H1 (cell line): Measurements from ENCODE around the gene STAT3. TPM values are rescaled to one million over a fixed set of nuclear protein-coding genes. Genes with fewer than 3 reads are reported as not detected.
"Not testable (repeated sequence)": the region's sequence is repeated elsewhere in the genome, so short reads cannot be mapped to it uniquely, and the experiment has no call there.

Source experiments
- CTCF ChIA-PET: fragments of 300-600 bp; sonication (Branson Sonifier 250); formaldehyde crosslinking; loops from one replicate; lab custom pipeline; 2021; ENCODE audit not compliant: partially characterized antibody; lab: Charles Lee
- POLR2A ChIA-PET: fragments of 300-600 bp; sonication (Branson Sonifier 250); formaldehyde crosslinking; loops from one replicate; lab custom pipeline; 2021; ENCODE audit warnings: inconsistent platforms; ENCODE audit not compliant: partially characterized antibody; lab: Charles Lee
- DNase-seq, 2 experiments: peaks; one replicate each; pipeline versions ENCODE4 v3.0.0 to v3.0.0-alpha.2; 2010 to 2022; ENCODE audit warnings: low spot score in 2 of 2, low read depth in 1 of 2, mixed read lengths in 1 of 2
- FAIRE-seq: peaks from 2 replicates; lab custom pipeline; 2011; peaks lifted over from hg19 to GRCh38; lab: Jason Lieb, UNC
- H2AFZ ChIP-seq: 2 replicates; pipeline ENCODE4 v1.8.1; 2012; ENCODE audit warnings: low read length, inconsistent platforms
- H2AK5ac ChIP-seq: 2 replicates; pipeline ENCODE4 v1.6.1; 2013; ENCODE audit warnings: low read depth, low read length
- H2BK120ac ChIP-seq: replicated peaks from 2 replicates; pipeline ENCODE3; 2013; ENCODE audit warnings: low read depth, low read length, inconsistent platforms
- H2BK12ac ChIP-seq: 2 replicates; pipeline ENCODE4 v1.6.1; 2013; ENCODE audit warnings: low read depth, low read length
- H2BK15ac ChIP-seq: 2 replicates; pipeline ENCODE4 v1.6.1; 2013; ENCODE audit warnings: low read length
- H2BK20ac ChIP-seq: 2 replicates; pipeline ENCODE4 v1.6.1; 2013; ENCODE audit warnings: low read length
- H2BK5ac ChIP-seq: 2 replicates; pipeline ENCODE4 v1.6.1; 2013; ENCODE audit warnings: low read depth, low read length
- H3K14ac ChIP-seq: 2 replicates; pipeline ENCODE4 v1.6.1; 2013; ENCODE audit warnings: inconsistent platforms; ENCODE audit not compliant: insufficient read length
- H3K18ac ChIP-seq: 2 replicates; pipeline ENCODE4 v1.6.1; 2013; ENCODE audit warnings: low read length; ENCODE audit errors: extremely low read depth
- H3K23ac ChIP-seq: 2 replicates; pipeline ENCODE4 v1.6.1; 2013; ENCODE audit warnings: inconsistent platforms; ENCODE audit not compliant: insufficient read length
- H3K23me2 ChIP-seq: 2 replicates; pipeline ENCODE4 v1.6.1; 2013; ENCODE audit warnings: low read depth, low read length
- H3K27ac ChIP-seq: 2 replicates; pipeline ENCODE4 v1.6.1; 2011; ENCODE audit warnings: low read depth, low read length, inconsistent platforms
- H3K27me3 ChIP-seq, 4 experiments: replicated peaks in 1 of 4; 1 replicate in 1 of 4; 2 replicates in 3 of 4; pipeline versions ENCODE4 v1.6.1 to v1.8.1; 2011 to 2013; ENCODE audit warnings: low read length in 3 of 4, mild to moderate bottlenecking in 3 of 4, inconsistent platforms in 2 of 4, mixed read lengths in 2 of 4, moderate library complexity in 1 of 4; ENCODE audit not compliant: control insufficient read depth in 3 of 4, insufficient read depth in 3 of 4; ENCODE audit errors: extremely low read depth in 1 of 4
- H3K36me3 ChIP-seq, 4 experiments: 2 replicates each; pipeline versions ENCODE4 v1.6.1 to v1.8.1; 2011 to 2013; ENCODE audit warnings: mild to moderate bottlenecking in 4 of 4, low read length in 3 of 4, moderate library complexity in 2 of 4, control low read depth in 1 of 4, inconsistent platforms in 1 of 4; ENCODE audit not compliant: insufficient read depth in 4 of 4, control insufficient read depth in 2 of 4
- H3K4ac ChIP-seq: replicated peaks from 2 replicates; pipeline ENCODE3; 2013; ENCODE audit warnings: low read length, low read depth, mixed read lengths, inconsistent platforms; ENCODE audit not compliant: insufficient read length
- H3K4me1 ChIP-seq, 4 experiments: replicated peaks in 1 of 4; 1 replicate in 1 of 4; 2 replicates in 3 of 4; pipeline versions ENCODE4 v1.6.1 to v1.8.1; 2011 to 2013; ENCODE audit warnings: low read length in 3 of 4, inconsistent platforms in 2 of 4, mixed read lengths in 1 of 4; ENCODE audit not compliant: insufficient read depth in 4 of 4, control insufficient read depth in 3 of 4
- H3K4me2 ChIP-seq, 2 experiments: 2 replicates each; pipeline versions ENCODE4 v1.6.1 to v1.8.1; 2011 to 2013; ENCODE audit warnings: low read depth in 2 of 2, low read length in 2 of 2, control low read depth in 1 of 2, inconsistent platforms in 1 of 2, mild to moderate bottlenecking in 1 of 2; ENCODE audit not compliant: insufficient read depth in 1 of 2
- H3K4me3 ChIP-seq, 4 experiments: fragments of 200-600, 300-600 bp in 1 of 4; sonication (generic), shearing (Covaris generic), sonication (Bioruptor Twin) in 1 of 4; 2 replicates each; pipeline versions ENCODE4 v1.5.1 to v1.8.1; 2011 to 2016; ENCODE audit warnings: low read length in 4 of 4, low read depth in 3 of 4, control low read depth in 2 of 4, inconsistent platforms in 2 of 4, mild to moderate bottlenecking in 2 of 4, mixed read lengths in 1 of 4, moderate library complexity in 1 of 4; ENCODE audit not compliant: insufficient read depth in 2 of 4; ENCODE audit errors: extremely low read depth in 1 of 4
- H3K56ac ChIP-seq: replicated peaks from 2 replicates; pipeline ENCODE3; 2013; ENCODE audit warnings: low read depth, mild to moderate bottlenecking, mixed read lengths, low read length, inconsistent platforms; ENCODE audit not compliant: insufficient read length
- H3K79me1 ChIP-seq: 2 replicates; pipeline ENCODE4 v1.6.1; 2013; ENCODE audit warnings: low read depth, low read length, control low read depth
- H3K79me2 ChIP-seq, 2 experiments: 2 replicates each; pipeline versions ENCODE4 v1.6.1 to v1.8.1; 2012 to 2013; ENCODE audit warnings: low read length in 2 of 2, mild to moderate bottlenecking in 2 of 2, inconsistent platforms in 1 of 2; ENCODE audit not compliant: insufficient read depth in 2 of 2, control insufficient read depth in 1 of 2
- H3K9ac ChIP-seq, 4 experiments: replicated peaks in 1 of 4; 1 replicate in 1 of 4; 2 replicates in 3 of 4; pipeline versions ENCODE4 v1.6.1 to v1.8.1; 2011 to 2013; ENCODE audit warnings: low read depth in 3 of 4, low read length in 3 of 4, control low read depth in 2 of 4, mild to moderate bottlenecking in 2 of 4, moderate library complexity in 2 of 4, inconsistent platforms in 1 of 4; ENCODE audit errors: extremely low read depth in 1 of 4
- H3K9me3 ChIP-seq, 2 experiments: 2 replicates each; pipeline versions ENCODE4 v1.6.1 to v1.8.1; 2012 to 2013; ENCODE audit warnings: mild to moderate bottlenecking in 2 of 2, moderate library complexity in 2 of 2, control low read depth in 1 of 2, inconsistent platforms in 1 of 2, low read depth in 1 of 2, low read length in 1 of 2, mixed read lengths in 1 of 2; ENCODE audit not compliant: insufficient read depth in 2 of 2
- H4K20me1 ChIP-seq, 2 experiments: replicated peaks in 1 of 2; 2 replicates each; pipeline versions ENCODE3 to v1.8.1; 2011 to 2013; ENCODE audit warnings: inconsistent platforms in 2 of 2, low read length in 2 of 2, mild to moderate bottlenecking in 1 of 2; ENCODE audit not compliant: insufficient read depth in 2 of 2, control insufficient read depth in 1 of 2
- H4K5ac ChIP-seq: 2 replicates; pipeline ENCODE4 v1.6.1; 2013; ENCODE audit warnings: low read length, low read depth, mixed read lengths, inconsistent platforms; ENCODE audit not compliant: insufficient read length
- H4K8ac ChIP-seq: 2 replicates; pipeline ENCODE4 v1.8.0; 2013; ENCODE audit warnings: mild to moderate bottlenecking, moderate library complexity, low read length, inconsistent platforms; ENCODE audit not compliant: insufficient read depth; ENCODE audit errors: extremely low read depth
- H4K91ac ChIP-seq: replicated peaks from 2 replicates; pipeline ENCODE3; 2013; ENCODE audit warnings: low read length, mixed read lengths, inconsistent platforms; ENCODE audit not compliant: insufficient read length
- WGBS, 2 experiments: shearing (Covaris generic) in 1 of 2; methylation state at CpG; one replicate each; pipeline versions ENCODE4 v1.1.6 to v1.1.7; 2013 to 2015; ENCODE audit warnings: low lambda C conversion rate in 2 of 2, mixed read lengths in 2 of 2, inconsistent platforms in 1 of 2, low coverage in 1 of 2, missing lambda C conversion rate in 1 of 2; ENCODE audit not compliant: insufficient replicate concordance in 2 of 2, insufficient coverage in 1 of 2, insufficient read length in 1 of 2; ENCODE audit errors: extremely low coverage in 1 of 2, missing lambda C conversion rate in 1 of 2; 5-methylcytosine and 5-hydroxymethylcytosine counted together
- polyA plus RNA-seq, 7 experiments: library from polyadenylated mRNA; depleted of rRNA in 3 of 7; stranded (reverse) in 5 of 7; unstranded in 2 of 7; fragments of >200 nt in 5 of 7; fragments of 200-250 nt in 2 of 7; gene quantifications; 1 replicate in 5 of 7; 2 replicates in 1 of 7; 4 replicates in 1 of 7; pipeline versions ENCODE4 v1.2.1 to v1.2.3, GENCODE V29; 2011 to 2013; ENCODE audit warnings: missing spikeins in 2 of 7, mixed read lengths in 2 of 7
- total RNA-seq: library from RNA; stranded (reverse); fragmentation: NEBNext Ultra II Directional; extraction: Animal tissue kit (Norgen Biotek cat#: 25700); gene quantifications from 2 replicates; pipeline ENCODE4 v1.2.1, GENCODE V29; 2021

The STAT3 gene
- total and polyA plus RNA-seq, 2 of the 8 experiments (the other 6 are each of a cell fraction or from before 2014, with no cell fraction given) = 38.4 to 94.1 TPM

GRCh38 chr17:42299361-42299760 is 88.9 kb downstream of the STAT3 start:
- not testable (repeated sequence) for H2BK12ac ChIP-seq, H3K23ac ChIP-seq, DNase-seq, H3K23me2 ChIP-seq, H2BK120ac ChIP-seq, H2BK20ac ChIP-seq, H2AK5ac ChIP-seq, H3K79me2 ChIP-seq, H3K27ac ChIP-seq, FAIRE-seq, H4K8ac ChIP-seq, H3K36me3 ChIP-seq, H4K5ac ChIP-seq, H3K4ac ChIP-seq, H3K79me1 ChIP-seq, H4K20me1 ChIP-seq, H3K14ac ChIP-seq, H3K27me3 ChIP-seq, H3K4me2 ChIP-seq, H3K4me1 ChIP-seq, H2AFZ ChIP-seq, H3K18ac ChIP-seq, H3K9me3 ChIP-seq, H2BK5ac ChIP-seq, H2BK15ac ChIP-seq, H3K4me3 ChIP-seq, H4K91ac ChIP-seq, H3K56ac ChIP-seq, H3K9ac ChIP-seq
- ChIA-PET POLR2A (interaction anchor here (1.1 to 2.0 kb wide), 2 partner anchors 11 to 12 kb away, joined by 3 to 7 read pairs; partner anchors contain the start of gene STAT5A), CTCF (interaction anchor here (4.8 kb wide), 1 partner anchor 12 kb away, joined by 43 read pairs; no protein-coding TSS in a partner anchor)
- WGBS, 2 experiments = 90% methylated on average over 9 of the region's 10 CpGs; no CpG with 5 or more reads in 1 of the 2 experiments

GRCh38 chr17:42297775-42298174 is 90.5 kb downstream of the STAT3 start:
- H3K4me3 ChIP-seq, H3K23me2 ChIP-seq, H3K9ac ChIP-seq, H3K4me2 ChIP-seq, H3K56ac ChIP-seq, H2BK12ac ChIP-seq, H2AFZ ChIP-seq, H4K5ac ChIP-seq, H3K36me3 ChIP-seq, H2BK20ac ChIP-seq, H3K4ac ChIP-seq, H3K27ac ChIP-seq, H2BK15ac ChIP-seq, H4K91ac ChIP-seq, H4K20me1 ChIP-seq, DNase-seq, FAIRE-seq, H3K79me2 ChIP-seq, H3K18ac ChIP-seq, H3K79me1 ChIP-seq, H3K14ac ChIP-seq, H3K27me3 ChIP-seq, H3K23ac ChIP-seq, H2BK120ac ChIP-seq, H2AK5ac ChIP-seq, H4K8ac ChIP-seq, H3K4me1 ChIP-seq, H2BK5ac ChIP-seq, H3K9me3 ChIP-seq: not testable (repeated sequence)
- CTCF ChIA-PET = interaction anchor here (0.7 to 1.4 kb wide), 3 partner anchors 75 to 1821 kb away, joined by 3 to 4 read pairs (median 4); no protein-coding TSS in a partner anchor
- POLR2A ChIA-PET = interaction anchor here (2.0 kb wide), 1 partner anchor 9 kb away, joined by 7 read pairs; the partner anchor contains the start of gene STAT5A
- 93% methylated on average over 9 of the region's 10 CpGs; no CpG with 5 or more reads in 1 of the 2 experiments for WGBS, 2 experiments
